Stimulated activated CD4-positive, alpha-beta T cell treated with anti-CD3 and anti-CD28 coated beads, TNF-alpha, amount 100 ng/mL, for 24 hours (primary cell): ENCODE data around the gene MYCN.
"Not testable (repeated sequence)": the region's sequence is repeated elsewhere in the genome, so short reads cannot be mapped to it uniquely, and the experiment has no call there.

Experiments
- DNase-seq, 3 experiments: peaks; one replicate each; pipeline ENCODE4 v3.0.0-alpha.2; 2020; ENCODE audit warnings: low read depth in 3 of 3

Gene MYCN

DNA sequence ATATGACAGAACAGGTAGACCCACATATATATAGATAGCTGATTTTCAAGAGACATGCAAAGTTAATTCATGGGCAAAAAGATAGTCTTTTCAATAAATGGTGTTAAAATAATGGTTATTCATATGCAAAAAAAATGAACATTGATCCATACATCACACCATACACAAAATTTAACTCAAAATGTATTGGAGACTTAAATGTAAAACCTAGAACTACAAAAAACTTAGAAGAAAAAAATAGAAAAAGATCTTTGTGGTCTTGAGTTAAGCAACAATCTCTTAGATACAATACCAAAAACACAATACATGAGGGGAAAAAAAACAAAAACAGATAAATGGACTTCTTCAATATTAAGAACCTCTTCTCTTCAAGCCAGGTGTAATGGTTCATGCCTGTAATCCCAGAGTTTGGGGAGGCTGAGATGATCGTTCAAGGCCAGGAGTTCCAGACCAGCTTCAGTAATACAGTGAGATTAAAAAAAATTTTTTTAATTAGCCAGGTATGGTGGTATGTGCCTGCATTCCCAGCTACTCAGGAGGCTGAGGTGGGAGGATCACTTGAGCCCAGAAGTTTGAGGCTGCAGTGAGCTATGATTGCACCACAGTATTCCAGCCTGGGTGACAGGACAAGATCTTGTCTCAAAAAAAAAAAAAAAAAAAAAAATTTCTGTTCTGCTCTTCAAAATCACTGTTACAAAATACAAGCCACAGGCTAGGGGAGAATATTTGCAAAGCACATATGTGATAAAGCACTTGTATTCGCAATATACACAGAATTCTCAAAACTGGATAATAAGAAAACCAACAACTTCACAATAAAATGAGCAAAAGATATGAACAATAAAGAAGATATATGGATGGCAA lies 32.7 kb upstream of the MYCN start:
- no peak for DNase-seq

GRCh38 chr2:15908371-15908770 lies 32.0 kb upstream of the MYCN start:
- no peak for DNase-seq

DNA sequence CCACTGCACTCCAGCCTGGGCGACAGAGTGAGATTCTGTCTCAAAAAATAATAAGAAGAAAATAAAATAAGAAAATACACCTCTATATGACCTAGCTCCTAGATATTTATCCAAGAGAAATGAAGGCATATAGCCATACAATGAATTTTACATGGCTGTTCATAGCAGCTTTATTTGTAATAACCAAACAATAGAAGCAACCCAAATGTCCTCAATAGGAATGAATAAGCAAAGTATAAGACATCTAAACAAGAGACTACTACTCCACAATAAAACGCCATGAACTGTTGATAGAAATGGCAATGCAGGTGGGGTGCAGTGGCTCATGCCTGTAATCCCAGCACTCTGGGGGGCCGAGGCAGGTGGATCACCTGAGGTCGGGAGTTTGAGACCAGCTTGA lies 31.2 kb upstream of the MYCN start:
- no peak for DNase-seq

DNA sequence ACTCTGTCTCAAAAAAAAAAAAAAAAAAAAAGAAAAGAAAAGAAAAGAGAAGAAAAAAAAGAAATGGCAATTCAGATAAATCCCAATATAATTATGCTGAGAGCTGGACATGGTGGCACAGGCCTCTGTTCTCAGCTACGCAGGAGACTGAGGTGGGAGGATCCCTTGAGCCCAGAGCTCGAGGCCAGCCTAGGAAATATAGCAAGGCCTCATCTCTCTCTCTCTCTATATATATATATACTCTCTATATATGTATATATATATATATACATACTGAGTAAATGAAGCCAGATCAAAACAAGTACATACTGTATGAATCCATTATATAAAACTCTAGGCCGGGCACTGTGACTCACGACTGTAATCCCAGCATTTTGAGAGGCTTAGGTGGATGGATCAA lies 30.6 kb upstream of the MYCN start:
- no peak for DNase-seq

- not testable (repeated sequence) for DNase-seq
Observed at GRCh38 chr2:15911270-15911669, 29.1 kb upstream of the MYCN start.

DNA sequence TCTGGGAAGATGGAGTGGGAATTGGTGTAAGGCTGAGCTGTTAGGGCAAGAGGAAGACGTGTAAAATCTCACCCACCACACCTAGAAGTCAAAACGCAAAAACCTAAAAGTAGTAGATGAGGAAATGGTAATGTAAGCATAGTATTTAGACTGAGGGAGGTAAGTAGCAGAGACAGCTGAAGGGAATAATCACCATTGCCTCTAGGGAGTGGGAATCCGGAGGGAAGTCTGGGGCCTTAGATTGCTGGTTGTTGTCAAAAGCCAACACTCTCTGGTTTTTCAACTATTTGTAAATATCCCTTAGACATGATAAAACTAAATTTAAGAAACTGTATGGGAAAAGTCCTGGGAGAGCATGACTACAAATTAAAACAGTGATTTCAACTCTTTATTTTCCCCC lies 28.7 kb upstream of the MYCN start:
- DNase-seq: no peak

DNA sequence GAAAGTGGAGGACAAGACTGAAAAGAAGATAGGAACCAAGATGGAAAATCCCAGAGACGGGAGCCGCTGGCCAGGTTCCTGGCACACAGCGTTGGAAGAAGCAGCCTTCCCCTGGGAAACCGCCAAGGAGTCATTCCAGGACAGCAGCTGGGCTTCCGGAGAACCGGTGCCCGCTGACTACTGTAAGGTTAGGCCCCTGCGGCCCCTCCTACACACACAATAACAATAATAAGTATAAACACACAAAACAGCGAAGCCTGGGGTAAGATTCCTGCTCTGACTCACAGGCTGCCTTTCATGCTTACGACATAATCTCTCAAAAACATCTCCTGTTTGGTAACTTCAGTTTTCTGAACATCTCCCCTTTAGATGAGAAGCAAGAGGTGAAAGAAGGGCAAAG lies 28.1 kb upstream of the MYCN start:
- no peak for DNase-seq

DNA sequence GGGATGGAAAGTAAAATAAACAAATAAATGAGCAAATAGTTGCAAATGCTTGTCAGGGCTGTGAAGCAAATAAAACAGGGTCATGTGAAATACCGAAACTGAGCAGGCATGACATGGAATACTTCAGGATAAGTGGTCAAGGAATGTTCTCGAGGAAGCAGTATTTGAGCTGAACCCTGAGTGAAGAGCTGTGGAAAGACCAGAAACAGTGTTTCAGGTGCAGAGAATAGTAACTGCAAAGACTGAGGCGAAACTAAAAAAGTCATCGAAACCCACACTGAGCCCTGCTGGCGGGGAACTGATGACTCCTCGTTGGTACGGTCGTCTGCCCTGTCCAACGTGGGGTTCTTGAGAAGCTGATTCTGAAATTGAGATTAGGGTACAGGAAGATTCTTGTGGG lies 27.2 kb upstream of the MYCN start:
- DNase-seq: no peak

- DNase-seq: no peak
Observed at GRCh38 chr2:15914596-15915385, 25.6 kb upstream of the MYCN start.

GRCh38 chr2:15915546-15915945 lies 24.8 kb upstream of the MYCN start:
- DNase-seq: not testable (repeated sequence)

GRCh38 chr2:15916336-15916735 lies 24.0 kb upstream of the MYCN start:
- DNase-seq: no peak

- DNase-seq: no peak
Observed at GRCh38 chr2:15918761-15919356, 21.5 kb upstream of the MYCN start.

DNA sequence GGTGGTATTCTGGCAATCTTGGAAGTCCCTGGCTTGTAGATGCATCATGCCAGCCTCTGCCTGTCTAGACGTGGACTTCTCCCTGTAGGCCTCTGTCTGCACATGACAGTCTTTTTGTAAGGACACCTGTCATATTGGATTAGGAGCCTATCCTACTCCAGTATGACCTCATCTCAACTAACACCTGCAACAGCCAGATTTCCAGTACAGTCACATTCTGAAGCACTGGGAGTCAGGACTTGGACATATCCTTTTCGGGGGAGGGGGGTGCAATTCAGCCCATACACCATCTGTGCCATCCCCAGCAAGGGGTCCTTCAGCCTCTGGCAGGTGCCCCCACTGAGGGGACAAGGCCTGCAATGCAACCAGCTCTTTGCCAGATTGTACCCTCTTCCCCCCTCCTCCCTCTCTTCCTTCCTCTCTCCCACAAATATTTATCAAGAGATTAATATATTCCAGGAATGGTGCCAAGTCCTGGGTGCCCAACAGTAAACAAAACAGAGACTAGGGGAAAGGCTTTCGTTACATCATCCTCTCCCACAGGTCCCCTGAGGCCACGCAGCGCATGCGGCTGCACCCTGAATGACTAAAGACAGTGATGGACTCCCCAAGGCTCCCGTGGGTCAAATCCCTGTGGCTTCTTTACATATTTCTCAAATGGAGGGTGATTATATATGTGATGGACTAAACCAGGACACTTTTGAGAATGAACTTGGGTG lies 20.5 kb upstream of the MYCN start:
- no peak for DNase-seq

- DNase-seq: no peak
Observed at GRCh38 chr2:15920696-15921095, 19.7 kb upstream of the MYCN start.

GRCh38 chr2:15923597-15923996 lies 16.8 kb upstream of the MYCN start:
- no peak for DNase-seq

- DNase-seq: no peak
Observed at GRCh38 chr2:15925819-15926218, 14.5 kb upstream of the MYCN start.

DNA sequence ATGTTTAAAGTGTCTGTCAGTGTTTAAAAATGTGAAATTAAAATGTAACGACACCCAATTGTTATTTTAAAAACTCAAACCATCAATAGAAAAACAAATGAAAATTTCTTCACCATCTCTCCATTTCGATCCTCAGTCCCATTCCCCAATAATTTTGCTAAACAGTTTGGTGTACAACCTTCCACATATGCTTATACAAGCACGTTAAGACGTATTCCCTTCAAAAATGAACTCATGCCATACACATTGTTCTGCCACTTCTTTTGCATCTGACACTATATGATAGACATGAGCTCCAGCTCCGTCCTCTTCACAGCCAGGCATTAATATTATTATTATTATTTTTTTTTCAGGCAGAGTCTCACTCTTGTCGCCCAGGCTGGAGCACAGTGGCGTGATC lies 14.1 kb upstream of the MYCN start:
- no peak for DNase-seq

DNA sequence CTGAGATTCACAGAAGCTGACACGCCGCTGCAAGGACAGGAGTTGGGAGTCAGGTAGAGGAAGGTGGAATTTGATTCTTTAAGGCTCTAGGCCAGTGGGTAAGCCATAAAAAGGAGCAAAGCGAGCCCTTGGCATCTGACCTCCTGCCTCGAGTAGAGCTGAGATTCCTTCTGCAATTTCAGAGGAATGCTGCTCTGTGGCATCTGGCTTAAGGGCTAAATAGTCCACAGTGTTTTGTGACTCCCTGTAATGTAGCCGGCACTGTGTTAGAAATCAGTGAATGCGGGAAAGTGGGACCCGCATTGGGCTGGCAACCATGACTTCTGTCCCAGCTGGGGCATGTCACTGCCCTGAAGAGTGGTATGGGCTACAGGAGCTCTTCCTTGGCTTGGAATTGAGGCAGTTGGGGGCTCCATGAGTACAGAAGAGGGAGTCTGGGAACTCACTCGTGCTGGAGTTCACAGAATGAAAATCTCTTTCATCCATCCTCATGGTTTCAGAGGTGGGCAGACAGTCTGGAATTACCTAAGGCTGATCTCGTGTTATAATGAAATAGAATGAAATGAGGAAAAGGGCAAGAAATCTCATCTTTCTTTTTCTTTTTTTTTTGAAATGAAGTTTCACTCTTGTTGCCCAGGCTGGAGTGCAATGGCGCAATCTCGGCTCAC lies 12.7 kb upstream of the MYCN start:
- DNase-seq: no peak

GRCh38 chr2:15929008-15929407 lies 11.3 kb upstream of the MYCN start:
- not testable (repeated sequence) for DNase-seq

- no peak for DNase-seq
Observed at GRCh38 chr2:15929861-15930260, 10.5 kb upstream of the MYCN start.

GRCh38 chr2:15930589-15931318 lies 9.6 kb upstream of the MYCN start:
- no peak for DNase-seq
